ENCODE results near the gene IFNG.

IFNG gene

DNA sequence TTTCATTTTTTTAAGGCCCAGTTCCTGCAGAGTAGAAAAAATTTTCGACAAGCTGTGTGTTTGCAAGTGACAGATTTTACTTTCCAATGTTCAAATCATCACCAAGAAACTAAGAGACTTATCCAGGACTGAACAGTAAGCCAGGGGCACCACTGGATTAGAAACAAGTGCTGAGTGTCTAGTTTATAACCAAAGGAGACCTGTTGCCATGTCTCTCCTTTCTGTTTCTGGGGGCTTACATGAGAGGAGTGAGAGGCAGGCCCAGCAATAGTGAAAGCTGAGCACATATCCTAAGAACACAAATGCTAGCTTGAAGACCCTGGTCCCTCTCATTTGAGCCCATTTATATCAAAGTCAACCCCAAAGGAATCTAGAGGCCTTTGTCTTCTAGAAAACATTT is 2.9 kb downstream of the IFNG start:
- H3K4me3 ChIP-seq (replicated peaks; ENCODE audit: low read depth, low read length): no peak overlapping the region
- TF ChIP-seq, protein P1, sequence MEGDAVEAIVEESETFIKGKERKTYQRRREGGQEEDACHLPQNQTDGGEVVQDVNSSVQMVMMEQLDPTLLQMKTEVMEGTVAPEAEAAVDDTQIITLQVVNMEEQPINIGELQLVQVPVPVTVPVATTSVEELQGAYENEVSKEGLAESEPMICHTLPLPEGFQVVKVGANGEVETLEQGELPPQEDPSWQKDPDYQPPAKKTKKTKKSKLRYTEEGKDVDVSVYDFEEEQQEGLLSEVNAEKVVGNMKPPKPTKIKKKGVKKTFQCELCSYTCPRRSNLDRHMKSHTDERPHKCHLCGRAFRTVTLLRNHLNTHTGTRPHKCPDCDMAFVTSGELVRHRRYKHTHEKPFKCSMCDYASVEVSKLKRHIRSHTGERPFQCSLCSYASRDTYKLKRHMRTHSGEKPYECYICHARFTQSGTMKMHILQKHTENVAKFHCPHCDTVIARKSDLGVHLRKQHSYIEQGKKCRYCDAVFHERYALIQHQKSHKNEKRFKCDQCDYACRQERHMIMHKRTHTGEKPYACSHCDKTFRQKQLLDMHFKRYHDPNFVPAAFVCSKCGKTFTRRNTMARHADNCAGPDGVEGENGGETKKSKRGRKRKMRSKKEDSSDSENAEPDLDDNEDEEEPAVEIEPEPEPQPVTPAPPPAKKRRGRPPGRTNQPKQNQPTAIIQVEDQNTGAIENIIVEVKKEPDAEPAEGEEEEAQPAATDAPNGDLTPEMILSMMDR (IDR thresholded peaks at IDR 0.05; ENCODE audit: low read depth, low read length, missing control alignments): no peak
- no peak for DNase-seq (ENCODE audit: extremely low read depth, low read depth)

DNA sequence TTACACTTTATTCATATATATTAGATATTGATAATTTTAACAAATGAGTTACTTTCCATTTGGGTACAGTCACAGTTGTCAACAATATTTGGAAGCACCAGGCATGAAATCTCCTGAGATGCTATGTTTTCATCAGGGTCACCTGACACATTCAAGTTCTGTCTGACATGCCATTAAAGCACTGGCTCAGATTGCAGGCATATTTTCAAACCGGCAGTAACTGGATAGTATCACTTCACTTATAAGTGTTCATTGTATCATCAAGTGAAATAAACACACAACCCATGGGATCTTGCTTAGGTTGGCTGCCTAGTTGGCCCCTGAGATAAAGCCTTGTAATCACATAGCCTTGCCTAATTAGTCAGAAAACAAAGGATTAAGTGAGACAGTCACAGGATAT is 4.8 kb downstream of the IFNG start:
- no peak overlapping the region for H3K4me3 ChIP-seq (replicated peaks; ENCODE audit: low read depth, low read length)
- DNase-seq (ENCODE audit: extremely low read depth, low read depth): no peak
- TF ChIP-seq, protein P1 (IDR thresholded peaks at IDR 0.05; ENCODE audit: low read depth, low read length, missing control alignments): no peak

DNA sequence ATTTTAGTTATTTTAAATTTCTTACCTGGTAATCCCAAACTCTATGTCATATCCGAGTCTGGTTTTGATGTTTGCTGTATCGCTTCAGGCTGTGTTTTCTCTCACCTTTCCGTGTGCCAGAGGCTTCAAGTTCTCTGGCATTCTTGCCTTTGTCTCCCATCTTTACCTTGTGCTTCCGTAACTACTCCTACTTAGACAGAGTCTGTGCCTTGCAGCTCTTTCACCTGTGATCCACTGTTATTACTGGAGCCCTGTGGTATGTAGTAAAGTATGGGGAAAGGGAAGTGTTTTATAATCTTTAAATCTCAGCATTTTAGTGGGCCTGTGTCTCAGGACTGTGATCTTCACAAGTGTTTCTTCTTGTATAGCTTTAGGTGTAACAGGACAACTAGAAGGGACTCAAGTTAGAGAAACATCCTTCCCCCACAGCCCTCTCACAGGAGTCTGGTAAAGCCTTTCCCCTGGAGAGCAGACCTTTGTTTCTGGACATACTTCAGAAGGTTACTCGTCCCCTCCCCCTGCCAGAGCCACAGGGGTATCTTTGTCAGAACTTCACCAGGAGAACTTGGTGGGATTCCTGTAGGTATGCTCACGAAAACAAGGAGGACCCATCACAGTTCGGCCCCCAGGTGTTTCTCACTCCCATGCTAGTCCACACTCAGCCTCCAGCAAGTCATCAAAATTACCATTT is 11.1 kb downstream of the IFNG start:
- H3K4me3 ChIP-seq (replicated peaks; ENCODE audit: low read depth, low read length): no peak overlapping the region
- DNase-seq (ENCODE audit: extremely low read depth, low read depth): no peak
- TF ChIP-seq, protein P1 (IDR thresholded peaks at IDR 0.05; ENCODE audit: low read depth, low read length, missing control alignments): no peak

DNA sequence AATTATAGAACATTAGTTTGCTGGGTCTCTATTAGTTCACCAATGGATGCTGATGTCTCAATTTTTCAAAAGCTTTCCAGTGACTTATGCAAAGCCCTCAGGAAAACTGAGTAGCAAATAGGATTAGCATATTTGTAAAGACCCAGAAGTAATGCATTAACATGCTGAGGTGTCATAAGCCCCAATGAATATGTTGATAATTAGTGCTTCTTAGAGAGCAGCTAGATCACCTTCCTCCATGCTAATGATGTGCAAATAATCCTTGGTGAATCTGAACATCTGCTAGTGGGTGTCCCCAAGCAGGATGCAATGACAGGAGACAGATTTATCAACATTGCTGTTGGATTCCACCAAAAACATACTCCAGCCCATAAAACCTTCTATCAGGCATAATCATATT is 19.0 kb downstream of the IFNG start:
- no peak for DNase-seq (ENCODE audit: extremely low read depth, low read depth)
- no peak overlapping the region for H3K4me3 ChIP-seq (replicated peaks; ENCODE audit: low read depth, low read length)
- TF ChIP-seq, protein P1 (IDR thresholded peaks at IDR 0.05; ENCODE audit: low read depth, low read length, missing control alignments): no peak

DNA sequence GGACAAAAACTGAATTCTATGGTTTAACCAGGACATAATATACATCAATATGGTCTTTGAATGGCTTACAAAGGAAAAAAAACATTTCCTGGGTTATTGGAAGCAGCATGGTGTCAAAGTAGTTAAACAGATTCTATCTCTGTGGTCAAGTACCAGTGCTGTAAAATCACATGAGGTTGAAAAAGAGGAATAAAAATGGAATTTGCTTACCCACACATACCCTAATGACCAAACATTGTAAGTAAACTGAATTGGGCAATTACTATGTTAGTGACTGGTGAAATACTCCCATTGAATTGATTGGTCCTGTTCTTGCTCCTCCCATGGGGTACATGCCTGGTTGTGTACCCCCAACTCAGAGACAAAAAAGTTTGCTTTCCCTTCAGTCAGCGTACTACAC is 19.6 kb downstream of the IFNG start:
- H3K4me3 ChIP-seq (replicated peaks; ENCODE audit: low read depth, low read length): no peak overlapping the region
- TF ChIP-seq, protein P1 (IDR thresholded peaks at IDR 0.05; ENCODE audit: low read depth, low read length, missing control alignments): no peak
- no peak for DNase-seq (ENCODE audit: extremely low read depth, low read depth)

DNA sequence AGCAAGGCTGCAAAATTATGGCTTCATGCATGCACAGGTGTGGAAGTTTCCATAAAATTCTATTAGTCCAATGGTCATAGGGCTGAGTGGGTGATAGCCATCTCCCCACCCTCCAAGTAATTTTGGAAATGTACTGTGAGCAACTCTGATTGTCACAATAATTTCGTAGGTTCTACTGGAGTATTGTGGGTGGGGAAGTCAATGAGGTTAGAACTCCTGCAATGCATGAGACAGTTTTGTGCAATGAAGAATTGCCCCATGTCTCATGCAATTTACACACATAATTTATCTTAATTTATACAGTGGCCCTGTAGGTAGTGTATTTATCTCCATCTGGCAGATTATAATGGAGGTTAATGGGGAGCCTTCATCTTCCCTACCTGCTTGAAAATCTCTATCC is 20.5 kb downstream of the IFNG start:
- TF ChIP-seq, protein P1 (IDR thresholded peaks at IDR 0.05; ENCODE audit: low read depth, low read length, missing control alignments): no peak
- DNase-seq (ENCODE audit: extremely low read depth, low read depth): no peak
- no peak overlapping the region for H3K4me3 ChIP-seq (replicated peaks; ENCODE audit: low read depth, low read length)

DNA sequence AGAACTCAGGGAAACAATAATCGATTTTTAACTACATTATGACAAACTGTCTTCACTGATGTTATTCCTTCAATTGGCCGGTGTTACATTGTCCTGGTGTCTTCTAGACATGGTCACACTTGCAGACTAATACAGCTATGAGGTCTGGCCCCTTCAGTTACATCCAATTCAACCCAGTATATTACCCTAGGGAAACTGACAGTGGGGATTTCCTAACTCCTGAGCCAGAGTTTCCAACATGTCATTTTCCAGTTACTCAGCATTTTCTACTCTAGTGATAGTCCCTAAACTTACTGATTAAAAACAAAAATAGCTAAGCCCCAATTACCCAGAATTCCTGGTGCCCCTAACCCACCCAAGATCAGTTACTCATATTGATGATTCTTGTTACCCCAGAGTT is 21.1 kb downstream of the IFNG start:
- TF ChIP-seq, protein P1 (IDR thresholded peaks at IDR 0.05; ENCODE audit: low read depth, low read length, missing control alignments): no peak
- H3K4me3 ChIP-seq (replicated peaks; ENCODE audit: low read depth, low read length): no peak overlapping the region
- no peak for DNase-seq (ENCODE audit: extremely low read depth, low read depth)

All from HFF-Myc (cell line).